Left renal cortex interstitium (tissue), 4 donors: ENCODE results near the gene SLC37A3. TPM values are rescaled to one million over a fixed set of nuclear protein-coding genes. Genes with fewer than 3 reads are reported as not detected.
"Not testable (repeated sequence)": the region's sequence is repeated elsewhere in the genome, so short reads cannot be mapped to it uniquely, and the experiment has no call there.

Source experiments
- DNase-seq, 4 donors: peaks; one replicate each; pipeline ENCODE4 v3.0.0-alpha.2; 2013; ENCODE audit warnings: low read depth in 4 of 4, low spot score in 2 of 4, missing footprints in 1 of 4
- polyA plus RNA-seq, 4 donors: library from polyadenylated mRNA; unstranded; fragments of 120-200 nt; gene quantifications; one replicate each; pipeline ENCODE4 v1.2.1, GENCODE V29; 2013; ENCODE audit not compliant: insufficient read length in 4 of 4

SLC37A3 gene
- polyA plus RNA-seq, 4 donors: 50.1 to 66.4 (median 60.9) TPM

DNA sequence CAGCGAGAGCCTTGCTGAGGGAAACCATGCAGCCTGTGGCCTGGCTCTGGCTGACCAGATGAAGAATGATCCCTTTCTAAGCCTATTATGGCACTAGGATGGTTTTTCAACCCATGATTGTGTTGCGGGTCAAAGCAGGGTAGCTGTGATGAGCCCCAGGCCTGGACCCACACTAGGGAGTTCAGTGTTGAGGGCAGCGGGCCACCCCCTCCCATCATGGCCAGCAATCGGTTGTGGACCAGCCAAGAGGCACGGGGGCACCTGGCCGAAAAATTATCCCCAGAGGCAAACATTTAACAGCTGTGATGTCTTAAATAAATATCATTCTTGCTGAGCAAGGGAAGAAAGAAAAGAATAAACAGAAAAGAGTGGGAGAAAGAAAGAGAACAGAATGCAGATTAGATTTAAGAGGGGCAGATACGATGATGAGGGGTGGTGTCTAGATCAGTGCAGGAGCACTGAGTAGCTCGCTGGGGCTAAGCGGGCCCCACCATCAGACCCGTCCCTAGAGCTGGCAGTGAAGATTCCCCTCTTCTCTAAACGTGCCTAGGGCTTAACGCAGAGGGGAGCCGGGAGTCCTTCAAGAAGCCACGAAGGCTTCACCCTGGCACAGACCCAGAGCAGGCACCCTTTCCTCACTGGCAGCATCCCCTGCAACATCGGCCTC is 82.7 kb downstream of the SLC37A3 start:
- no peak for DNase-seq

DNA sequence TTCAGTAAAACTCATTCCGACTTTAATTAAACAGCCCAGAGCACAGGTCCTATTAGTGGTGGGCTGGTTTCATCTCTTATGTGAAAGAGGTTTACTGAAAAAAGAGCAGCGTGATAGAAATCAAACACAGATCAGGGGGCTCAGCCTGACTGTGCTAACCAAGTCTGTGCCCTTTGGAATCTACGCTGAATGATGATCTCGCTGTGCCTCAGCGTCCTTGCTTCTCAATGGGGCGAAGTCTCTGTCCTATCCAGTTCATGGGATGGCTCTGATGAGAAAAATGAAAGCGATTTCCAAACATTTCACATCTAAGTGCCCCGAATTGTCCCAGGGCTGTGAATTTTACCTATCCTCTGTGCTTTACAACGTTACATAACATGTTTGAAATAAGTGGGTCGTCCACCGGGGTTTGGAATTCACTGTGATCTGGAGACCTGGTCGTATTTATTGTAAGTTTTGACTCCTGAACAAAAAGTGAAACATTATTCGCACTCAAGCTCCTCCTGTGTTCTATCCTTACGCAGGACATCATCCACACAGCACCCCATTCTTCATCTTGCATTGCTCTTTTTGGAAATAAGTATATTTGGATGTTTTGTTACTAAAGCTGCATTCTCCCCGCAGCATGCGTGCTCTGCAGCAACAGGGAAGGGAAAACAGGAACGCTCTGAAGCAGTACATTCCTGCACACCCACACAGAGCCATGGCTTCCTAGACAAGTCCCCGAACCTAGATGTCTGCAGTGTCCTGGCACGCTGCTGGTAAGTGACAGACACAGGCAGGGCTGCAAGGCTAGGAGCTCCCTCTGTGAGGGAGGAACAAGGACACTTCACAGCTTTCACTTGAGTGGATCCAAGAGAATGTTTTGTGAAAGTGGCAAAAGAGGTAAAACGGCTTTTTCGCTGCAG is 83.5 kb downstream of the SLC37A3 start:
- no peak for DNase-seq

DNA sequence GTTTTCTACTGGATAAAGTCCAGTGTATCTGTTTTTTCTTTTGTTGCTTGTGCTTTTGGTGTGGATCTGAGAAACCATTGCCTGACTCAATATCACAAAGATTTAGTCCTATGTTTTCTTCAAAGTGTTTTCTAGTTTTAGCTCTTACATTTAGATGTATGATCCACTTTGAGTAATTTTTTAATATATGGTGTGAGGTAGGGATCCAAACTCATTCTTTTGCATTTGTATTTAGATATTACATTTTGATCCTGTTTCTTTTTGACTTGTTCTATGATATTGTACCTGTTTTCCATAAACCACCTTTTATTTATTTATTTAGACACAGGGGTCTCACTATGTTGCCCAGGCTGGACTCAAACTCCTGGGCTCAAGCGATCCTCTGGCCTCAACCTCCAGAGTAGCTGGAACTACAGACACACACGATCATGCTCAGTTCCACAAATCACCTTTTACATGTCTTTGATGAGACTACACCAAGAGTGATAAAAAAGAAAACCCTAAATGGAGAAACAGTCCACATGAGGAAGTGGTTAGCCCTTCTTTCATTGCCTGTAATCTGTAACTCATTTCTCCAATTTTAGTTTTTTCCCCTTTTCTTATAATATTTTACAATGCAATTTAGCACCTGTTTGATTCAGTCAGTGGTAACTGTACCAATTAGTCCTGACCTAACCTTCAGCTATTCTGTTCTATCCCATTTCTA is 86.0 kb downstream of the SLC37A3 start:
- no peak for DNase-seq

- DNase-seq: not testable (repeated sequence)
Measured at GRCh38 chr7:140311128-140311527, 87.2 kb downstream of the SLC37A3 start.

DNA sequence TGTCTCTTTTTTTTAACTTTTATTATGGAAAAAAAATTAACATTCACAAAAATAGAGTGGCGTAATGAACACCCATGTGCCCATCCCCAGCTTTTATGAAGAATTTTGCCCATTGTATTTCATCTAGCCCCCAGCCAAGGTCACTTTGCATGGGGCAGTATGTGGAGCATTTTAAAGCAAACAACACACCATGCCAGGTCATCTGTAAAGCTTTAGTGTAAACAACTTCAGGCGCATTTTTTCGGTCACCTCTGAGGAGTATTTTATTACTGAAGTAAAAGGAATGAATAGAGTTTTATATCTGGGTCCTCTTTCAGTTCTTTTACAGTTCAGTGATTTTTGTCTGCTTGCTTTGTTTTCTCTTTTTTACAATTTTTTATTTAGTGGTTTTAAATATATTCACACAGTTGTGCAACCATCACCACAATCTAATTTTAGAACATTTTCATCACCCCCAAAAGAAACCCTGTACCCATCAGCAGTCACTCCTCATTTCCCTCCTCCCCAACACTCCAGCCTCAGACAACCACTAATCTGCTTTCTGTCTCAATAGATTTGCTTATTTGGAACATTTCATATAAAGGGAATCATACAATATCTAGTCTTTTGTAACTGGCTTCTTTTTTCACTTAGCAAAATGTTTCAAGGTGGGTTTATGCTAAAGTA is 87.9 kb downstream of the SLC37A3 start:
- DNase-seq: no peak

- DNase-seq: no peak
Measured at GRCh38 chr7:140308060-140308459, 90.3 kb downstream of the SLC37A3 start.

DNA sequence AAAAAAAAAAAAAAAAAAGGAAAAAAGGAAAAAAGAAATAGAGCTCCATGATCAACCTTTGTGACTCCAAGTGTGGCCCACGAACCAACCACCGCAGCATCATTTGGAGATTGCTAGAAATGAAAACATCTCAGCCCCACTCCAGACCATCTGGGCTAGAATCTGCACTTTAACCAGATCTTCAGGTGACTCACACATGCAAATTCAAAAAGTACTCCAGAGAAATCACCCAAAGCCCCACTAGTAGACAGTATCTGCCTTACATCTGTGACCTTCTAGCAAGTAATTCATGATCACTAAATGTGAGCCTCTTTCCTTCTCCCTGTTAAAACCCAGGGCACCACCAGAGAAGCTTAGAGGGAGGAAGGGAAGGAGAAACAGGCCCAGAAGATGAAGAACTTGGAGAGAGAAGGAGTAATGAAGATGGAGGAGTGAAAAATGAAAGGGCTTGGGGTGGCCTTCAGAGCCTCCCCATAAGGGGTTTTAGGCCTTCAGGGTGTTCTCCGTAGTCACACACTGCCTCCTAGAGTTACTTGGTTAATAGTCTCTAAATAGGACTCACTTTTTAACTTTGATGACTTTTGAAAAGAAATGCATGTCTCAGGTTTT is 94.0 kb downstream of the SLC37A3 start:
- DNase-seq: no peak

DNA sequence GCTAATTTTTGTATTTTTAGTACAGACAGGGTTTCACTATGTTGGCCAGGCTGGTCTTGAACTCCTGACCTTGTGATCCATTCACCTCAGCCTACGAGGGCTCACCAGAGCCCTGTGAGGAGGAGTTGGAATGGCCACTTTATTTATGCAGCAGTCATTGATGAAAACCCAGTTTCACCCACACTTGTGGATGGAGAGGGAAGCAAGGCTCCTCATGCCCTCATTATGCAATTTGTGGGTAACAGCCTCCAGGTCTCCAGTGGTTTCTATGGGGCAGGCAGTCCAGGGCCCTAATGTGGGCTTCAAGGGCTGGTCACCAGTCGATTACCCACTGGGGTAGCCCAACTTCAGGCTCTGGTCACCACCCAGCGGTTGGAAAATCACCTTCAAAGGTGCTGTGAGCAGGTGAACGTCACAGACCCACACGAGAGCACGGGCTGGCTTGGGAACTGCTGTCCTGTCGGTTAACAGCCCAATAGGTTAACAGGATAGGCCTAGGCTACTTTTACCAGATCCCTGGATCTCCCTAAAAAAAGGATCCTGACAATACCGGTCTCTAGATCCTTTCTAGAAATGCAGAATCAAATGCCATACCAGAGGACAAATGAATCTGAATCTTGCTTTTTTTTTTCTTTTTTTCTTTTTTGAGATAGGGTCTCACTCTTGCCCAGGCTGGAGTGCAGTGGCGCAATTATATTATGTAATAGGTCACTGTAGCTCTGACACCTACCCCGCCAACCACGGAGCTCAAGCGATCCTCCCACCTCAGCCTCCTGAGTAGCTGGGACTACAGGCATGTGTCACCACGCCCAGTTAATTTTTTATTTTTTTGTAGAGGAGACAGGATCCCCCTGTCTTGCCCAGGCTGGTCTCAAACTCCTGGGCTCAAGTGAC is 97.8 kb downstream of the SLC37A3 start:
- no peak for DNase-seq

- DNase-seq: no peak
Measured at GRCh38 chr7:140298213-140298612, 100.1 kb downstream of the SLC37A3 start.

DNA sequence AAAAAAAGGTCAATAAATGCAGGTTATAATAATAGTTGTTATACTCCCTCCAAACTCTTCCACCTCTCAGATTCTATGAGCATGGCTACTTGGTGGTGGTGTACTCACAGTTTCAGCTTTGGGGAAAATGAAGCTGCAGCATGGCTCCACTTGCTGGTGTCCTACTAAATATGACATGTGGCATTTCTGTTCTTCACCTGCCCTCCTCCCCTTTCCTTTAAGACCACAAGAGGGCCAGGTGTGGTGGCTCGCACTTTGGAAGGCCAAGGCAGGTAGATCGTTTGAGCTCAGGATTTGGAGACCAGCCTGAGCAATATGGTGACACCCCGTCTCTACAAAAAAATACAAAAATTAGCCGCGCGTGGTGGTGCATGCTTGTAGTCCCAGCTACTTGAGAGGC is 101.1 kb downstream of the SLC37A3 start:
- no peak for DNase-seq

GRCh38 chr7:140295224-140295738 is 103.0 kb downstream of the SLC37A3 start:
- DNase-seq: no peak

DNA sequence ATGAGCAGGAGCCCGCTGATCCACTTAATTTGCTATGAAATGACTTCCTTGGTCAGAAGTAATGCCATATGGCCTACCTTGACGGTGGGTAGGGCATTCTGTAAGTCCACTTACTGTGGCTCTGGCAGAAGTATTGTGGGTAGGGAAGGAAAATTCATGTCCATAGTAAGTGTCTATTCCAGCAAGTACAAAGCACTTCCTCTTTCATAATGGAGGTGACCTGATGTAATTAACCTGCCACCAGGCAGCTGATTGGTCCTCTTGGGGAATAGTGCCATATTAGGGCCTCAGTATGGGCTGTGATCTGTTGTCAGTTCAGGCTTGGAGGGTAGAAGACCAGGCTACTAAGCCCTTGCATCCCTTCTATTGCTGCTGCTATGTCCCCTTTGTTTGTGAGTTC is 103.9 kb downstream of the SLC37A3 start:
- no peak for DNase-seq

DNA sequence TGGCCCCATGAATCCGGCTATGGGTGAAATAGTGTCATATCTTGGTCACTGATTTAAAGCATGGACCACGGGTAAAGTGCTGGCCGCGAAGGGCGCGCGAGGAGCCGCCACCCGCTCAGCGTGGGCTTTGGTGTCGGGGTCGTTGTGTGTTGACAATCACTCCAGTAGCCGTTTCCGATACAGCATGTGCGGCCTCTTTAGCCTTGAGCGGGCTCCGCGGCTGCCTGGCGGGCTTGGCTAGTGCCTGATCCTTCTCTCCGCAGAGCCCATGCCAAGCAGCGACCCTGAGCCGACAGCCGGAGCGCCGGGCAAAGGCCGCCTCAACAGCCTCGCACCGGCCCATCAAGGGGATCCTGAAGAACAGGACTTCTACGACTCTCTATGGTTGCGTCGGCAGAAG is 105.9 kb downstream of the SLC37A3 start:
- DNase-seq: no peak

DNA sequence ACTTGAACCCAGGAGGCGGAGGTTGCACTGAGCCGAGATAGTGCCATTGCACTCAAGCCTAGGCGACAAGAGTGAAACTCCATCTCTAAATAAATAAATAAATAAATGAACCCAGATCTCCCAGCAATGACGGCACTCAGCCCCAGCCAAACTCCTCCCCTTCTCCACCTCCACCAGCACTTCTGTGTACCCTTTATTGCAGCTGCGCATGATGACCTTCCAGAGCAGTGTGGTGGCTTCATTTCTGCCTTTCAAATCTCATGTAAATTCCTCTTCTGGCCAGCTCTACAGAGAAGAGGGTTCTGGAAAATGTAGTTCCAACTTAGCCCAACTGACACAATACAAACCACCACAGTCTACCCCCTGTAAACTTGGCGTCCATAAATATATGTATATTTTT is 108.5 kb downstream of the SLC37A3 start:
- DNase-seq: no peak

GRCh38 chr7:140287988-140288387 is 110.3 kb downstream of the SLC37A3 start:
- DNase-seq: no peak

DNA sequence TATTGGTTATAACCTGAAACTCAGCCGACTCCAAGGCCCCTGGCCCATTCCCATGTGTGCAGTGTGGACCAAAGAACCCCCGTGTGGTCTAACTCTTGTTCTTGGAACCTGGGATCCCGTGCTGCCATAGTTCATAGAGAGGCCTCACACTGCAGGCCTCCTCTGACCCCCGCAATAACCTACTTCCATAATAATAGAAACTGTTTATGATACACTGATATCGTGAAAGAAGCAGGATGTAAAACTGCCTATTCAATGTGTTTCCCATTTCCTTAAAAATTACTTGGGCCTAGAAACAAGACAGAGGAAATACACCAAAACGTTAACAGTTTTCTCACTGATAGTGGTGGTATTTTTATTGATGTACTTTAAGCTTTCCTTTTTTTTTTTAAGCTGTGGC is 112.4 kb downstream of the SLC37A3 start:
- DNase-seq: no peak

GRCh38 chr7:140284062-140284461 is 114.3 kb downstream of the SLC37A3 start:
- DNase-seq: no peak
